GM20431 (cell line): ENCODE measurements around the gene ERGIC3.

ENCODE experiments used
- in situ Hi-C: fragments of 300-500 bp; cut with MseI, MboI; formaldehyde crosslinking; loops from one replicate; pipeline ENCODE4 v1.15.0; 2020; ENCODE audit warnings: low sequenced_read_pairs; ENCODE audit not compliant: unreplicated experiment

ERGIC3 gene

DNA sequence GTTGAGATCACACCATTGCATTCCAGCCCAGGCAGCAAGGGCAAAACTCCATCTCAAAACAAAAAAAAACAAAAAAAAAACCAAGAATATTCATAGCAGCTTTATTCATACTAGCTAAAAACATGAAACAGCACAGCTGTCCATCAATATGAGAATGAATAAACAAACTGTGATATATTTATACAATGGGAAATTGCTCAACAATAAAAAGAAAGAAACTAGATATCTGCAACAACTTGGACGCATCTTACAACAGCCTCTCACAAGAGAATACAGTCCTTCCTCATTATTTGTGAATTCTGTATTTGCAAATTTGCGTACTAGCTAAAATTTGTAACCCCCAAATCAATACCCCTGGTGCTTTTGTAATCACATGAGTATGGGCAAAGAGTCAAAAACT lies 45.6 kb downstream of the ERGIC3 start:
- in situ Hi-C loops = no loop called here

DNA sequence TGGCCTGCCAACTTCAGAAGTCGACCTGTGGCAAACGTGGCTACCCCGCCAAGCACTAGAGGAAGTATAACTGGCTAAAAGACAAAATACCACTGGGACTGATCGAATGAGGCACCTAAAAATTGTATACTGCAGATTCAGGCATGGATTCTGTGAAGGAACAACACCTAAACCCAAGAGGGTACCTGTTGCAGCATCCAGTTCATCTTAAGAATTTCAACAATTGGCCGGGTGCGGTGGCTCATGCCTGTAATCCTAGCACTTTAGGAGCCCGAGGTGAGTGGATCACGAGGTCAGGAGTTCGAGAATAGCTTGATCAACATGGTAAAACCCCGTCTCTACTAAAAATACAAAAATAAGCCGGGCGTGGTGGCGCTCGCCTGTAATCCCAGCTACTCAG lies 46.5 kb downstream of the ERGIC3 start:
- in situ Hi-C loops = no loop called here

- in situ Hi-C loops = no loop called here
Measured at GRCh38 chr20:35592339-35592974, 50.6 kb downstream of the ERGIC3 start.

- in situ Hi-C loops = no loop called here
Measured at GRCh38 chr20:35595456-35595855, 53.6 kb downstream of the ERGIC3 start.

DNA sequence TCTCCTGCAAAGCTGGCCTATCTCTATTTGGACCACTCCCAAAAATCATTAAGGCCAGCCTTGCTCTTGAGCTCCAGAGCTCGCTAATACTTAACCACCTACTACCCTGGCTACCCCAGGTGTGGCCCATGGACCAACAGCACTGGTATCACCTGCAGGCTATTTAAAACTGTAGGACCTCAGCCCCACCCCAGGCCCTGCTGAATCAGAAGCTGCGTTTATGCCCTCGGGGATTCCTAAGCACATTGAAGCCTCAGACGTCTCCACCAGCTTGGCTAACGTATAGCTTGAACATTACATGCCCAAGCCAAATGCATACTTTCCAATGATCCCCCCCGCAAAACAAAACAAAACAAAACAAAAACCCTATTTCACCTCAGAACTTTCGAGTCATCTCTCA lies 54.0 kb downstream of the ERGIC3 start:
- in situ Hi-C loops = no loop called here

- in situ Hi-C loops = no loop called here
Measured at GRCh38 chr20:35597186-35597585, 55.3 kb downstream of the ERGIC3 start.

GRCh38 chr20:35598476-35598875 lies 56.6 kb downstream of the ERGIC3 start:
- in situ Hi-C loops = no loop called here

- in situ Hi-C loops = no loop called here
Measured at GRCh38 chr20:35598899-35599775, 57.3 kb downstream of the ERGIC3 start.

DNA sequence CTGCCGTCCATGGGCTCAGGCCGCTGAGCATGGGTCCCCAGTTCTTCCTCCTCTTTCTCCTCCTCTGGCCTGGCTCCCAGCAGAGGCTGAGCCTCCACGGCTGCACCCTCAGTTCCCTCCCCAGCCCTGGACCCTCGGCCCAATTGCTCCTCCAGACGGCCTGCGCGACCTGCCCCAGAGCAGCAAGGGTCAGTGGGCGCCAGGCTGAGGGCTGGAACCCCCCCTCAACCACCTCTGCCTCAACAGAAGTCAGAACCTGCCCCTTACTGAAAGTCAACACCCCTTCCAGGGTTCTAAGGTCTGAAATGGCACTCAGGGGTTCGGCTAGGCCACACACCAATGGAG lies 57.9 kb downstream of the ERGIC3 start:
- in situ Hi-C loops = no loop called here

DNA sequence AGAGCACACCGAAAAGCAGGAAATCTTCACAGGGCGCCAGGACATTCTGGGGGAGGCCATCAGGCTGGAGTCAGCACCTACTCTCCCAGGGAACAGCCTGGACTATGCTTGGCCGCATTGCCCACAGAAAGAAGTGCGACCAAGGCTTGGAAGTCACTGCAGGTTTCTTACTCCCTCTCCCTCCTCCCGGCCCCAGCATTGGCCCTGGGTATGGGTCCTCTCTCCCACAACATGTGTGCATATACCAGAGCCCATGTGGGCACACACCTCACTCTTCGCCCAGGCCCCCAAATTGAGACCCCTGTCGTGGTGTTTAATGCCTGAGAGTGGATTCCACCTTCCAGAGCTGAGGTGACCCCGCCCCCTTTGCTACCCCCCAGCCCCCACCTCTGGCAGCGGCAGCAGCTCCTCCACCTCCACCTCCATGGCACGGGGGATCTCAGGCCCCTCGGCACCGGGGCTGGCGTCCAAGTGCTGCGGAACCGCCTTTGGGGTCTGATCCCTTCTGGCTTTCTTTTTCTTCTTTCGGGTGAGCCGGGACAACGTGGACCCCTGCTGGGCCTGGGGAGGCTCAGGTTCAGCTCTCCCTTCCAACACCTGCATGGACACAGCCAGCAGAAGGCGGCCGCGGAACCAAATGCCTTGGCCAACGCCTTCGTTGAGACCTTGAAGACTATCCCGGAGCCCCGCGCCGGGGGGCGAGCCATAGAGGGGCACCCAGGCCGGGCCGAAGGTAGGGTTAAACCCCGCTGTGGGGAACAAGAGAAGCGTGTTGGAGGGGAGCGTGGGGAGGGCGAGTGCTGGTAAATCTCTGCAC lies 58.5 kb downstream of the ERGIC3 start:
- in situ Hi-C loops = no loop called here

DNA sequence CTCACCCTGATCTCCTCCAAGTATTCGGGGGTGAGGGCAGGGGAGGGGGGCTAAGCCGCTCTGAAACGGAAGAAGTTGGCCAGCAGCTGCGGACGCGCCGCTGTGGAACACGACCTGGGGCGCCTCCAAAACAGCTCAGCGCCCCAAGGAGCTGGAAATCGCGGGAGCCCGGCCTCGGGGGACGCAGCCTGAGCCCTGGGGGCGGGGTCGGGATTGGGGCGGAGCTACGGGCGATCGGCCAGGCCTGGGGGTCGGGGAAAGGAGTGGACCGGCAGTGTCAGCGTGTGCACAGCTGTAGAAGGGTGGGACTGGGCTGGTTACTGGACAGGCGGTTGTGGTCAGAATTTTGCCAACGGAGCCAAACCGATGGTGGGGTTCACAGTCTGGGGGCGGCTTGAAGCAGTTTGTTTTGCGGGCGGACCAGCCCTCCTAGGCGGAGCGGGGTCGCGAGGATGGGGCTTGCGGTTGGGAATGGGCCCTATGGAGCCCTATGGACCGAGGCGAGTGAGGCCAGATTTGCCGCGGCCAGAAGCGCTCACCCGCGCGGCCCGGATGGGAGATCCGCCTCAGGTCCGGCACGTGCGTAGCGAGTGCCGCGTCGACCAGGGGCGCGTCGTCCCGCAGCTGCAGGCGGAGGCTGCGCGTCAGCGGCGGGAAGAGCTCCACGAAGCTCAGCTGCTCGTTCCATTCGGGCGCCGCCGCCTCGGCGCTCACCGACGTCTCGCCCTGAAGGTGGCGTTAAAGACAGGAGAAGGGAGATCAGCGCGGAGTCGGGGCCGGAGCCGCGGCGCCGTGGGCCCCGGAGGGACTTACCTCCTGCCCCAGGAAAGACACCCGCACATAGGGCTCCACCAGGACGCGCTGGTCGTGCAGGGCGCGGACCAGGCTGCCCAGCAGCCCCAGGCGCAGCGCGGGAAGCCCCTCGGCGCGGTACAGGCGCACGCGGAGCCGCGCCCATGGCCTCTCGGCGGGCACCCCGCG lies 59.4 kb downstream of the ERGIC3 start:
- in situ Hi-C loops = no loop called here

- in situ Hi-C loops = no loop called here
Measured at GRCh38 chr20:35601990-35602389, 60.1 kb downstream of the ERGIC3 start.

DNA sequence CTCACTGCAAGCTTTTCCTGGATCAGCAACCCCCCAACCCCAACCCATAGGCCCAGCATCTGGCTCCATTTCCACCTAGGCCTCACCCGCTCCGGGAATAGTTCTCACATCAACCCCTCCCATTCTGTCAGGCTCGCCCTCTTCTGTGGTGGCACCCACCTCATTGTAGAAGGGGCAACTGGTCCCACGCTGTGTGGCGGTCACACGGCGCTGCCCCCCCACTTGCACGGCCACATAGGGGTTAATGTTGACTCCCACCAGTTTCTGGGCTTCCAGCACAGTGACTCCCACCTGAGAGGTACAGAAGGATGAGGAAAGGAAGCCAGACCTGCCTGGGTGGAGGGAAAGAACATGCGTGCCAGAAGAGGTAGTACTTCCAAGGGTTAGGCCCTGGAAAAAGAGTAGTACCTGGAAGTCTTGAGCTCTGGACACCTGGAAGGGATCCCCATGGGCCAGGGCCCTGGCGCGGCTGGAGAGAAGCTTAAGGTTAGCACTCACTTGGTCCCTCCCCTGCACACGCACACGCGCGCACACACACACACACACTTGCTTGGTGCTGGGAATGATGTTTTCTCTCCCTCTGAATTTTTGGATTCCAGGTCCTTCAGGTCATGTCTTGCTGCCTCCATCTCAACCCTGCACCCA lies 61.1 kb downstream of the ERGIC3 start:
- in situ Hi-C loops = no loop called here

- in situ Hi-C loops = no loop called here
Measured at GRCh38 chr20:35603695-35604448, 62.0 kb downstream of the ERGIC3 start.

GRCh38 chr20:35604449-35604747 lies 62.5 kb downstream of the ERGIC3 start:
- in situ Hi-C loops = no loop called here

DNA sequence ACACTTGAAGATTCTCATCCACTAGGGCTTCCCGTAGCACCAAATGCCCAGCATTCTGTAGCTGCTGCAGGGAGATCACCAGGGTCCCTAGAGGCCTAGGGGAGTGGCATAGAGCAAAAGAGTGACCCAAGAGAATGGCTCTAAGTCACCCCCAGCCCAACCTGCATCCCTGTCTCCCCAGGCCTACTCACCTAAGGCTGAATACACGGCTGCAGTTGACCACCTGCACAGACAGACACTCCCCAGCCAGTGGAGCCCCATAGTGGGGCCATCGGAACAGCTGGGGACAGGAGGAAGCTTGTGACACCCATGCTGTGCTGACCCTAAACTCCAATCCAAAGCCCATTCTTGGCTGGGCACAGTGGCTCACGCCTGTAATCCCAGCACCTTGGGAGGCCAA lies 64.2 kb downstream of the ERGIC3 start:
- in situ Hi-C loops = no loop called here
